ENCODE data around the gene ZBTB3. TPM values are rescaled to one million over a fixed set of nuclear protein-coding genes. Genes with fewer than 3 reads are reported as not detected.

Gene ZBTB3
- polyA plus RNA-seq, 2 donors = 1.9 to 4.0 TPM

DNA sequence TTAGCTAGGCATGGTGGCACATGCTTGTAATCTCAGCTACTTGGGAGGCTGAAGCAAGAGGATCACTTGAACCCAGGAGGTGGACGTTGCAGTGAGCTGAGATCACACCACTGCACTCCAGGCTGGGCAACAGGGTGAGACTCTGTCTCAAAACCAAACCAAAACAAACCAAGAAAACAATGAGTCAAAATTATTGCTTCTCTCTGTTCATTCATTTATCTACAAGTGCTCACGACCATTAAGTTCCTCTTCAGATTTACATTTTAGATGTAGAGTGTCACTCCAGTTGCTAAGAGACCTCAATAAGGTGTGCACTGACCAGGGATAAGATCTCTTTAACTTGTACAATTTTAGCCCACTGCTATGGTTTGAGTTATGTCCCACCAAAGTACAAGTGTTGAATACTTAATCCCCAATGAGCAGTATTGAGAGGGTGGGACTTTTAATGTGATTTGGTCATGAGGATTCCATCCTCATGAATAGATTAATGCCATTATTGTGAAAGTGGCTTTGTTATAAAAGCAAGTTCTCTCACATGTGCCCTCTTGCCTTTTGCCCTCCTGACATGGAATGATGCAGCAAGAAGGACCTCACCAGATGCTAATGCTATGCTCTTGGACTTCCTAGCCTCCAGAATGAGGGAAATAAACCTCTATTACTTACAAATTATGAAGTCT lies 34.5 kb downstream of the ZBTB3 start:
- H3K36me3 ChIP-seq (ENCODE audit: control insufficient read depth in 2 of 2, insufficient read depth in 2 of 2, low read length in 1 of 2) = peaks cover 23 to 51% of the 10 kb centered on the region in 2 donors
- no peak overlapping the region for H3K27ac ChIP-seq (ENCODE audit: low read depth in 2 of 2, low read length in 1 of 2)
- peaks cover 0 to 2% of the 10 kb centered on the region in 2 donors for H3K4me1 ChIP-seq (ENCODE audit: control insufficient read depth in 2 of 2, insufficient read depth in 2 of 2, low read length in 1 of 2)
- H3K9me3 ChIP-seq (ENCODE audit: control insufficient read depth in 2 of 2, insufficient read depth in 1 of 2, low read depth in 1 of 2, low read length in 1 of 2) = no peaks in the 10 kb centered on the region
- H3K27me3 ChIP-seq (ENCODE audit: control insufficient read depth in 1 of 2, insufficient read depth in 2 of 2, low read length in 2 of 2) = no peaks in the 10 kb centered on the region
- WGBS, 2 donors = 74 to 77% methylated on average over 2 of the region's 2 CpGs
- no peak overlapping the region for H3K4me3 ChIP-seq (ENCODE audit: low read depth in 1 of 2, low read length in 2 of 2)

DNA sequence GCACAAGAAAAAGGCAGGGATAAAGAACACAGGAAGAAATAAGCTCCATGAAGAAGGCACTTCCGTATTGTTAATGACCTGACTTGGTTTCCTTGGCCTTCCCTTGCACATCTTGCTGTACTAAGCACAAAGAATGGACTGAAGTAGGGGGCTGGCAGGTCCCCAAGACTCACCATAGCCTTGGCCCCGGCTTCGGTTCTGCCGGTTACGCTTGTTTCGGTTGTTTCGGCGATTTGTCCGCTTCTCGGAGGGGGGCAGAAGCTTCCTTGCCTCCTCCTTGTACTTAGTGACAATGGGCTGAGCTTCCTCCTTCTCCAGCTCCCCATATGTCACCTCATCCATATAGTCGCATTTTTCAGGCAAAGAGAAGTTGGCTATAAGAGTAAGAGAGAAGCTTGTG lies 37.1 kb downstream of the ZBTB3 start:
- Histone ChIP-seq H3K27ac (ENCODE audit: low read depth in 2 of 2, low read length in 1 of 2) (peak overlapping the region; percentile 12 to 47), H3K9me3 (ENCODE audit: control insufficient read depth in 2 of 2, insufficient read depth in 1 of 2, low read depth in 1 of 2, low read length in 1 of 2) (no peaks in the 10 kb centered on the region), H3K4me1 (ENCODE audit: control insufficient read depth in 2 of 2, insufficient read depth in 2 of 2, low read length in 1 of 2) (peaks cover 0 to 2% of the 10 kb centered on the region in 2 donors), H3K36me3 (ENCODE audit: control insufficient read depth in 2 of 2, insufficient read depth in 2 of 2, low read length in 1 of 2) (peaks cover 17 to 45% of the 10 kb centered on the region in 2 donors), H3K27me3 (ENCODE audit: control insufficient read depth in 1 of 2, insufficient read depth in 2 of 2, low read length in 2 of 2) (no peaks in the 10 kb centered on the region), H3K4me3 (ENCODE audit: low read depth in 1 of 2, low read length in 2 of 2) (no peak overlapping the region)
- WGBS, 2 donors = 60 to 79% methylated on average over 11 of the region's 11 CpGs

DNA sequence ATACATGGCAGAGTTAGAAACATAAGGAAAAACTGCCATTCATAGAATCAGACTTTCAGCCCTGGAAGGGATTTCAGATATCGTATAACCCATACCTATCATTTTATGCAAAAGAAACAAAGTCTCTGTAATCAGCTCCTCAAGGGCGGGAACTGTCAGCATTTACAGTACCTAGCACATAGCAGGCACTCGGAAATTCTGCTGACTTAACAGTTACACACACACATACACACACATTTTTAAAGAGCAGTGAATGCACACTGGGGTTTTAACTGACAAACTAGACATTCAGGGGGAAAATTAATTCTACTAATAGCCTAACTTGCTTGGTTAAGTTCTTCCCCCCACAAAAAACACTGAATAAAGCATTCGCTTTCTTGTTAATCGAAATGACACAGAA lies 37.8 kb downstream of the ZBTB3 start:
- H3K36me3 ChIP-seq (ENCODE audit: control insufficient read depth in 2 of 2, insufficient read depth in 2 of 2, low read length in 1 of 2) = peaks cover 14 to 43% of the 10 kb centered on the region in 2 donors
- H3K27me3 ChIP-seq (ENCODE audit: control insufficient read depth in 1 of 2, insufficient read depth in 2 of 2, low read length in 2 of 2) = no peaks in the 10 kb centered on the region
- H3K4me3 ChIP-seq (ENCODE audit: low read depth in 1 of 2, low read length in 2 of 2) = no peak overlapping the region
- peaks cover 0 to 2% of the 10 kb centered on the region in 2 donors for H3K4me1 ChIP-seq (ENCODE audit: control insufficient read depth in 2 of 2, insufficient read depth in 2 of 2, low read length in 1 of 2)
- no peak overlapping the region for H3K27ac ChIP-seq (ENCODE audit: low read depth in 2 of 2, low read length in 1 of 2)
- no peaks in the 10 kb centered on the region for H3K9me3 ChIP-seq (ENCODE audit: control insufficient read depth in 2 of 2, insufficient read depth in 1 of 2, low read depth in 1 of 2, low read length in 1 of 2)
- 82 to 85% methylated on average over 5 of the region's 5 CpGs for WGBS, 2 donors

DNA sequence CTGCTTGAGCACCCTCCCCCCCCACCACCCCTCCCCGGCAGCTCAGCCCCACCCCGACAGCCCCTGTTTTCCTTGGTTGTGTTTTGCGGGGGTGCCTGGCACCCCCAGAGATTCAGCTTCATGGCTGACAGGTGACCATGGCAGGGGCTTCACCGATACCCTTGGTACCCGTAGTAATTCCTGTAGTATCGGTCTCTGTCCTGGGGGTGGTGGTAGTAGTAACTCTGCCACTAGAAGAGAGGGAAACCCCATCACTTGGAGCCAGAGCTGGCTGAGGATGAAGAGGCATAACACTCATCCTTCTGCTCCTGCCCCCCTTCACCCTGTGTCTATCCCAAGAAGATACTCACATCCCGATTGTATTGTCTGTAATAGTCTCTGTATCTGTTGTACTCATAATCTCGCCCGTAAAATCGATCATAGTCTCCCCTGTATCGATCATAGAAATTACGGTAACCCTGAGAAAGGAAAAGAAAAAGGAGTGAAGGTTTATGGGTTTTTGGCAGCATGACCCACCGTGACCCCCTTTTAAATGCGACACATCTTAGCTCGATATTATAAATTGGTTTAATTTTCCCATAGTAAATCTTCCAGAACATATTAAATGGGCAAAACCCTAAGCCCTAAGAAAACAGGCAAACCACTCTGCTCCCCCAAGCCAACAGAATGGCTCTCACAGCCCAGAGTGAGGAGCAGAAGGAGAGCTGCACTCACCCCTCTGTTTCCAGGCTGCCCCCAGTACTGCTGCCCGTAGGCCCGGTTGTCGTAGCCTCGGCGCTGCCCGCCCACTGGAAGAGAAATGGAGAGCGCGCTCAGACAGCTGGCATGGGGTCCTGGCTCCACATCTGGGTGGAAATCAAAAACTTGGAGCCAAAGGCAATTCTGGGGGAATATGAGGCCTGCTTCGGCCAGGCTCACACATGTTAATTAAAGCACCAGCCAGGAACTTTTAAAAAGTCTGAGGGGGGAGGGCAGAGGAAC lies 38.5 kb downstream of the ZBTB3 start:
- Histone ChIP-seq H3K27me3 (ENCODE audit: control insufficient read depth in 1 of 2, insufficient read depth in 2 of 2, low read length in 2 of 2) (no peaks in the 10 kb centered on the region), H3K4me3 (ENCODE audit: low read depth in 1 of 2, low read length in 2 of 2) (no peak overlapping the region), H3K4me1 (ENCODE audit: control insufficient read depth in 2 of 2, insufficient read depth in 2 of 2, low read length in 1 of 2) (peaks cover 0 to 2% of the 10 kb centered on the region in 2 donors), H3K27ac (ENCODE audit: low read depth in 2 of 2, low read length in 1 of 2) (no peak overlapping the region), H3K9me3 (ENCODE audit: control insufficient read depth in 2 of 2, insufficient read depth in 1 of 2, low read depth in 1 of 2, low read length in 1 of 2) (no peaks in the 10 kb centered on the region), H3K36me3 (ENCODE audit: control insufficient read depth in 2 of 2, insufficient read depth in 2 of 2, low read length in 1 of 2) (peaks cover 14 to 44% of the 10 kb centered on the region in 2 donors)
- 88% methylated on average over 24 of the region's 24 CpGs for WGBS, 2 donors

DNA sequence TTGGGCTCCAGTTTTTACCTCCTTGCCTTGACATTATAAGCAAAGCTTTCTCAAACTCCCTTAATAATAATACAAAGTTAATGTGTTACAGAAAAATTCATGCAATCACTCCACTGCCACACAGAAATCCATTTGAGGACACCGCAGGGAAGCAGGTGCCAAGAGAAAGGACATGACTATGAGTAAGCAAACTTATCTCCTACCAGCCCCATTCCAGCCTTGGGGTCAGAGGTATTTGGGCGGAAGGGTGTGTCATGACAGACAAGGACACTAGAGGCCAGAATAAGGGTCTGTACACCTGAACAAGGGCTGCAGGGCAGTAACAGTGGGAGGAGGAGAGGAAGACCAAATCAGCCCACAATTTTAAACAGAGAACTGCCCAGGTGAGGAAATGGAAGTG lies 40.6 kb downstream of the ZBTB3 start:
- H3K27ac ChIP-seq (ENCODE audit: low read depth in 2 of 2, low read length in 1 of 2) = no peak overlapping the region
- no peak overlapping the region for H3K4me3 ChIP-seq (ENCODE audit: low read depth in 1 of 2, low read length in 2 of 2)
- peaks cover 11 to 31% of the 10 kb centered on the region in 2 donors for H3K36me3 ChIP-seq (ENCODE audit: control insufficient read depth in 2 of 2, insufficient read depth in 2 of 2, low read length in 1 of 2)
- H3K9me3 ChIP-seq (ENCODE audit: control insufficient read depth in 2 of 2, insufficient read depth in 1 of 2, low read depth in 1 of 2, low read length in 1 of 2) = no peaks in the 10 kb centered on the region
- H3K27me3 ChIP-seq (ENCODE audit: control insufficient read depth in 1 of 2, insufficient read depth in 2 of 2, low read length in 2 of 2) = no peaks in the 10 kb centered on the region
- 59 to 79% methylated on average over 2 of the region's 2 CpGs for WGBS, 2 donors
- H3K4me1 ChIP-seq (ENCODE audit: control insufficient read depth in 2 of 2, insufficient read depth in 2 of 2, low read length in 1 of 2) = peaks cover 0 to 11% of the 10 kb centered on the region in 2 donors

GRCh38 chr11:62712861-62713260 lies 41.1 kb downstream of the ZBTB3 start:
- peaks cover 11 to 31% of the 10 kb centered on the region in 2 donors for H3K36me3 ChIP-seq (ENCODE audit: control insufficient read depth in 2 of 2, insufficient read depth in 2 of 2, low read length in 1 of 2)
- 52 to 59% methylated on average over 3 of the region's 3 CpGs for WGBS, 2 donors
- no peaks in the 10 kb centered on the region for H3K27me3 ChIP-seq (ENCODE audit: control insufficient read depth in 1 of 2, insufficient read depth in 2 of 2, low read length in 2 of 2)
- H3K4me1 ChIP-seq (ENCODE audit: control insufficient read depth in 2 of 2, insufficient read depth in 2 of 2, low read length in 1 of 2) = peaks cover 0 to 11% of the 10 kb centered on the region in 2 donors
- no peaks in the 10 kb centered on the region for H3K9me3 ChIP-seq (ENCODE audit: control insufficient read depth in 2 of 2, insufficient read depth in 1 of 2, low read depth in 1 of 2, low read length in 1 of 2)
- H3K27ac ChIP-seq (ENCODE audit: low read depth in 2 of 2, low read length in 1 of 2) = no peak overlapping the region
- no peak overlapping the region for H3K4me3 ChIP-seq (ENCODE audit: low read depth in 1 of 2, low read length in 2 of 2)

- Histone ChIP-seq H3K4me1 (ENCODE audit: control insufficient read depth in 2 of 2, insufficient read depth in 2 of 2, low read length in 1 of 2) (peaks cover 0 to 11% of the 10 kb centered on the region in 2 donors), H3K27me3 (ENCODE audit: control insufficient read depth in 1 of 2, insufficient read depth in 2 of 2, low read length in 2 of 2) (no peaks in the 10 kb centered on the region), H3K36me3 (ENCODE audit: control insufficient read depth in 2 of 2, insufficient read depth in 2 of 2, low read length in 1 of 2) (peaks cover 9 to 27% of the 10 kb centered on the region in 2 donors), H3K27ac (ENCODE audit: low read depth in 2 of 2, low read length in 1 of 2) (no peak overlapping the region), H3K4me3 (ENCODE audit: low read depth in 1 of 2, low read length in 2 of 2) (no peak overlapping the region), H3K9me3 (ENCODE audit: control insufficient read depth in 2 of 2, insufficient read depth in 1 of 2, low read depth in 1 of 2, low read length in 1 of 2) (no peaks in the 10 kb centered on the region)
- 66 to 78% methylated on average over 6 of the region's 6 CpGs for WGBS, 2 donors
These were observed 41.6 kb downstream of the ZBTB3 start for GRCh38 chr11:62712276-62712812.

DNA sequence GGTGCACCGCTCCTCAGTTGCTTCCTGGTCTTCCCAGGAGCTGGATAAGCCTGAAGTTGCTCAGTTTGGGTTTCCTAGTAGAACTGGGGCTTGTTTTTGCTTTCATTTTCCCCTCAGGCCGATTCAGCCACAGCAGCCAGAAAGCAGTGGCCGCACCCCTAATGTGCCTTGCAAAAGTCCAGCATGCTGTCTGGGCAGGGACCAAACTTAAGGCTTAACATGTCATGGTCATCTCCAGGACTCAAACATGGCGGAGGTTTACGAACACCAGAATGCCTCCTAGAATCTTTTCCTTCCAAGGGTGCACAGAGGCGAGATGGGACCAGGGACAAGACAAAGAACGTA lies 44.0 kb downstream of the ZBTB3 start:
- Histone ChIP-seq H3K4me3 (ENCODE audit: low read depth in 1 of 2, low read length in 2 of 2) (peak overlapping the region; percentile 43 to 58), H3K36me3 (ENCODE audit: control insufficient read depth in 2 of 2, insufficient read depth in 2 of 2, low read length in 1 of 2) (peaks cover 5 to 14% of the 10 kb centered on the region in 2 donors), H3K9me3 (ENCODE audit: control insufficient read depth in 2 of 2, insufficient read depth in 1 of 2, low read depth in 1 of 2, low read length in 1 of 2) (no peaks in the 10 kb centered on the region), H3K4me1 (ENCODE audit: control insufficient read depth in 2 of 2, insufficient read depth in 2 of 2, low read length in 1 of 2) (peaks cover 3 to 15% of the 10 kb centered on the region in 2 donors), H3K27ac (ENCODE audit: low read depth in 2 of 2, low read length in 1 of 2) (peak overlapping the region; percentile 97 to 98), H3K27me3 (ENCODE audit: control insufficient read depth in 1 of 2, insufficient read depth in 2 of 2, low read length in 2 of 2) (no peaks in the 10 kb centered on the region)
- 55 to 59% methylated on average over 7 of the region's 7 CpGs for WGBS, 2 donors

DNA sequence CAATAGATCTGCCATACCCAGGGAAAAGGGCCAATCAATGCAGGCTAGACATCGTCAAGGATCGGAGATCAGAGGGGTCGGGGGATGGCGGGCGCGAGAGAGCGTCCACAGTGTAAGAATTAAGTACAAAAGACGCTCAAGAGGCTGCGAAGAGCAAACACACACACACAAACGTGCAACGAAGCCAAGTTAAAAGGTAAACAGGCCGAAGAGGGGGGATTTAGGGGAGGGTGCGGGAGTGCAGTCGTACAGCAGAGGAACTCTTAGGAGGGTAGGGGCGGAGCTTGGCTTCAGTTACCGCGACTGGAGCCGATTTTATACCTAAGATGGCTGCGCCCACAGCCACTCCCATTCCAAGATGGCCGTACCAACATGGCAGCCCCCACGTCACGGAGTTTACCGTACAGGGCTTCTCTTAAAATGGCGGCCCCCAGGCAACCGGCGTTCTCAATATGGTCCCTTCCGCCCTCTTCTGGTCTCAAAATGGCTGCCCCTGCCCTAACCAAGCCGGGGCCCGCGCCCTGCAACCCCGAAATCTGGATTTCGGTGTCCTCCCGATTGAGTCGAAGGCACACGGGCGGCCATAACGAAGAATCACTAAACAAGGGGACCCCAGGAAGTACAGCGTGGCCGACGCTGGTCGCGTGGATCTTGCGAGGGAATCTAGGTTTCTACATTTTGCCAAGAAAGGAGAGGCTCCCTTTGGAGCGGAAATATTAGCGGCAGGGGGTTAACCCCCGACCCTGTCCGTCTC lies 44.5 kb downstream of the ZBTB3 start:
- Histone ChIP-seq H3K4me1 (ENCODE audit: control insufficient read depth in 2 of 2, insufficient read depth in 2 of 2, low read length in 1 of 2) (peaks cover 3 to 14% of the 10 kb centered on the region in 2 donors), H3K27ac (ENCODE audit: low read depth in 2 of 2, low read length in 1 of 2) (peak overlapping the region; percentile 97 to 98), H3K4me3 (ENCODE audit: low read depth in 1 of 2, low read length in 2 of 2) (peak overlapping the region; percentile 43 to 58), H3K9me3 (ENCODE audit: control insufficient read depth in 2 of 2, insufficient read depth in 1 of 2, low read depth in 1 of 2, low read length in 1 of 2) (no peaks in the 10 kb centered on the region), H3K36me3 (ENCODE audit: control insufficient read depth in 2 of 2, insufficient read depth in 2 of 2, low read length in 1 of 2) (peaks cover 5 to 10% of the 10 kb centered on the region in 2 donors), H3K27me3 (ENCODE audit: control insufficient read depth in 1 of 2, insufficient read depth in 2 of 2, low read length in 2 of 2) (no peaks in the 10 kb centered on the region)
- WGBS, 2 donors = 1 to 2% methylated on average over 47 of the region's 47 CpGs

All from esophagus (tissue), 2 donors.